DND-41 (cell line): ENCODE results near the gene MAP1A.

ENCODE experiments used
- ATAC-seq: fragments of 200-7000 bp; cut with Tn5 transposase; 3 replicates; pipeline ENCODE4 v1.9.1; 2021; ENCODE audit warnings: low read depth; ENCODE audit not compliant: insufficient read depth
- DNase-seq: peaks from one replicate; pipeline ENCODE4 v3.0.0-alpha.2; 2020
- H2AFZ ChIP-seq: 2 replicates; pipeline ENCODE4 v1.6.0; 2012; ENCODE audit warnings: low read depth, low read length
- H3K27ac ChIP-seq: 2 replicates; pipeline ENCODE4 v1.5.1; 2012; ENCODE audit warnings: low read length, inconsistent platforms
- H3K27me3 ChIP-seq: fragments of 200-600 bp; sonication (generic); 2 replicates; pipeline ENCODE4 v1.6.0; 2012; ENCODE audit warnings: low read length, mild to moderate bottlenecking, inconsistent platforms; ENCODE audit not compliant: insufficient read depth, poor library complexity
- H3K36me3 ChIP-seq: 2 replicates; pipeline ENCODE4 v1.5.1; 2012; ENCODE audit warnings: low read length, inconsistent platforms; ENCODE audit not compliant: insufficient read depth
- H3K4me1 ChIP-seq: 2 replicates; pipeline ENCODE4 v1.5.1; 2012; ENCODE audit warnings: mild to moderate bottlenecking, low read length; ENCODE audit not compliant: insufficient read depth
- H3K4me2 ChIP-seq: 2 replicates; pipeline ENCODE4 v1.6.0; 2012; ENCODE audit warnings: mild to moderate bottlenecking, moderate library complexity, low read length, inconsistent platforms; ENCODE audit not compliant: insufficient read depth
- H3K4me3 ChIP-seq, 2 experiments: fragments of 200-600 bp in 1 of 2; shearing (Covaris generic) in 1 of 2; 2 replicates each; pipeline ENCODE4 v1.5.1; 2012 to 2016; ENCODE audit warnings: inconsistent platforms in 2 of 2, low read length in 2 of 2, mild to moderate bottlenecking in 2 of 2, low read depth in 1 of 2, moderate library complexity in 1 of 2
- H3K79me2 ChIP-seq: 2 replicates; pipeline ENCODE4 v1.6.0; 2012; ENCODE audit warnings: low read length, inconsistent platforms; ENCODE audit not compliant: insufficient read depth
- H3K9ac ChIP-seq: 2 replicates; pipeline ENCODE4 v1.6.0; 2012; ENCODE audit warnings: low read depth, mild to moderate bottlenecking, inconsistent platforms, low read length, moderate library complexity
- H3K9me3 ChIP-seq: 2 replicates; pipeline ENCODE4 v1.5.1; 2012; ENCODE audit warnings: low read length, moderate library complexity, mild to moderate bottlenecking, inconsistent platforms; ENCODE audit not compliant: insufficient read depth, severe bottlenecking
- H4K20me1 ChIP-seq: 2 replicates; pipeline ENCODE4 v1.6.0; 2012; ENCODE audit warnings: low read length; ENCODE audit not compliant: insufficient read depth
- EZH2 ChIP-seq: IDR thresholded peaks from 3 replicates; pipeline ENCODE4 v1.6.1; 2012; ENCODE audit warnings: borderline replicate concordance, low read depth, mild to moderate bottlenecking, moderate library complexity, low read length, inconsistent platforms; ENCODE audit not compliant: severe bottlenecking
- TF ChIP-seq, protein P1 (sequence below): IDR thresholded peaks from 2 replicates; pipeline ENCODE4 v1.5.1; 2012; ENCODE audit warnings: borderline replicate concordance, low read length, moderate library complexity, mild to moderate bottlenecking; ENCODE audit not compliant: poor library complexity, severe bottlenecking; ENCODE audit errors: extremely low read depth

The MAP1A gene

DNA sequence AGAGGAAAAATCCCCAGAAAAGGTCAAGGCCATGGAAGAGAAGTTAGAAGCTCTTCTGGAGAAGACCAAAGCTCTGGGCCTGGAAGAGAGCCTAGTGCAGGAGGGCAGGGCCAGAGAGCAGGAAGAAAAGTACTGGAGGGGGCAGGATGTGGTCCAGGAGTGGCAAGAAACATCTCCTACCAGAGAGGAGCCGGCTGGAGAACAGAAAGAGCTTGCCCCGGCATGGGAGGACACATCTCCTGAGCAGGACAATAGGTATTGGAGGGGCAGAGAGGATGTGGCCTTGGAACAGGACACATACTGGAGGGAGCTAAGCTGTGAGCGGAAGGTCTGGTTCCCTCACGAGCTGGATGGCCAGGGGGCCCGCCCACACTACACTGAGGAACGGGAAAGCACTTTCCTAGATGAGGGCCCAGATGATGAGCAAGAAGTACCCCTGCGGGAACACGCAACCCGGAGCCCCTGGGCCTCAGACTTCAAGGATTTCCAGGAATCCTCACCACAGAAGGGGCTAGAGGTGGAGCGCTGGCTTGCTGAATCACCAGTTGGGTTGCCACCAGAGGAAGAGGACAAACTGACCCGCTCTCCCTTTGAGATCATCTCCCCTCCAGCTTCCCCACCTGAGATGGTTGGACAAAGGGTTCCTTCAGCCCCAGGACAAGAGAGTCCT, 9.0 kb downstream of the MAP1A start:
- H3K9me3 ChIP-seq: no peaks in the 10 kb centered on the region
- ATAC-seq (no peak), DNase-seq (no peak)
- H3K4me3 ChIP-seq: no peak overlapping the region
- H3K36me3 ChIP-seq: peaks cover 92% of the 10 kb centered on the region
- H4K20me1 ChIP-seq: peaks cover 57% of the 10 kb centered on the region; the same call in 1 of the 2 replicates
- H3K79me2 ChIP-seq: peaks cover 25% of the 10 kb centered on the region
- no peaks in the 10 kb centered on the region for H3K4me1 ChIP-seq
- H3K27me3 ChIP-seq: no peaks in the 10 kb centered on the region
- TF ChIP-seq EZH2: no peak
- TF ChIP-seq, protein P1, sequence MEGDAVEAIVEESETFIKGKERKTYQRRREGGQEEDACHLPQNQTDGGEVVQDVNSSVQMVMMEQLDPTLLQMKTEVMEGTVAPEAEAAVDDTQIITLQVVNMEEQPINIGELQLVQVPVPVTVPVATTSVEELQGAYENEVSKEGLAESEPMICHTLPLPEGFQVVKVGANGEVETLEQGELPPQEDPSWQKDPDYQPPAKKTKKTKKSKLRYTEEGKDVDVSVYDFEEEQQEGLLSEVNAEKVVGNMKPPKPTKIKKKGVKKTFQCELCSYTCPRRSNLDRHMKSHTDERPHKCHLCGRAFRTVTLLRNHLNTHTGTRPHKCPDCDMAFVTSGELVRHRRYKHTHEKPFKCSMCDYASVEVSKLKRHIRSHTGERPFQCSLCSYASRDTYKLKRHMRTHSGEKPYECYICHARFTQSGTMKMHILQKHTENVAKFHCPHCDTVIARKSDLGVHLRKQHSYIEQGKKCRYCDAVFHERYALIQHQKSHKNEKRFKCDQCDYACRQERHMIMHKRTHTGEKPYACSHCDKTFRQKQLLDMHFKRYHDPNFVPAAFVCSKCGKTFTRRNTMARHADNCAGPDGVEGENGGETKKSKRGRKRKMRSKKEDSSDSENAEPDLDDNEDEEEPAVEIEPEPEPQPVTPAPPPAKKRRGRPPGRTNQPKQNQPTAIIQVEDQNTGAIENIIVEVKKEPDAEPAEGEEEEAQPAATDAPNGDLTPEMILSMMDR: no peak
- H3K4me2 ChIP-seq: no peak overlapping the region
- no peak overlapping the region for H3K9ac ChIP-seq
- no peak overlapping the region for H3K27ac ChIP-seq
- H2AFZ ChIP-seq: no peak overlapping the region

DNA sequence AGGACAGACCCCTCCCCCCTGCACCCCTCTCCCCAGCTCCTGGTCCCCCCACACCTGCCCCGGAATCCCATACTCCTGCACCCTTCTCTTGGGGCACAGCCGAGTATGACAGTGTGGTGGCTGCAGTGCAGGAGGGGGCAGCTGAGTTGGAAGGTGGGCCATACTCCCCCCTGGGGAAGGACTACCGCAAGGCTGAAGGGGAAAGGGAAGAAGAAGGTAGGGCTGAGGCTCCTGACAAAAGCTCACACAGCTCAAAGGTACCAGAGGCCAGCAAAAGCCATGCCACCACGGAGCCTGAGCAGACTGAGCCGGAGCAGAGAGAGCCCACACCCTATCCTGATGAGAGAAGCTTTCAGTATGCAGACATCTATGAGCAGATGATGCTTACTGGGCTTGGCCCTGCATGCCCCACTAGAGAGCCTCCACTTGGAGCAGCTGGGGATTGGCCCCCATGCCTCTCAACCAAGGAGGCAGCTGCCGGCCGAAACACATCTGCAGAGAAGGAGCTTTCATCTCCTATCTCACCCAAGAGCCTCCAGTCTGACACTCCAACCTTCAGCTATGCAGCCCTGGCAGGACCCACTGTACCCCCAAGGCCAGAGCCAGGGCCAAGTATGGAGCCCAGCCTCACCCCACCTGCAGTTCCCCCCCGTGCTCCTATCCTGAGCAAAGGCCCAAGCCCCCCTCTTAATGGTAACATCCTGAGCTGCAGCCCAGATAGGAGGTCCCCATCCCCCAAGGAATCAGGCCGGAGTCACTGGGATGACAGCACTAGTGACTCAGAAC, 9.8 kb downstream of the MAP1A start:
- no peak; the same call in 2 of the 3 replicates for ATAC-seq
- no peaks in the 10 kb centered on the region for H3K4me1 ChIP-seq
- H3K9me3 ChIP-seq: no peaks in the 10 kb centered on the region
- H3K79me2 ChIP-seq: peaks cover 17% of the 10 kb centered on the region; the same call in 1 of the 2 replicates
- H4K20me1 ChIP-seq: peaks cover 49% of the 10 kb centered on the region; the same call in 1 of the 2 replicates
- no peak overlapping the region for H3K27ac ChIP-seq
- H3K4me2 ChIP-seq: no peak overlapping the region
- peaks cover 84% of the 10 kb centered on the region for H3K36me3 ChIP-seq
- H3K4me3 ChIP-seq: no peak overlapping the region
- no peak overlapping the region for H3K9ac ChIP-seq
- no peak overlapping the region for H2AFZ ChIP-seq
- no peaks in the 10 kb centered on the region for H3K27me3 ChIP-seq
- DNase-seq: no peak
- TF ChIP-seq, protein P1: no peak
- TF ChIP-seq EZH2: no peak

DNA sequence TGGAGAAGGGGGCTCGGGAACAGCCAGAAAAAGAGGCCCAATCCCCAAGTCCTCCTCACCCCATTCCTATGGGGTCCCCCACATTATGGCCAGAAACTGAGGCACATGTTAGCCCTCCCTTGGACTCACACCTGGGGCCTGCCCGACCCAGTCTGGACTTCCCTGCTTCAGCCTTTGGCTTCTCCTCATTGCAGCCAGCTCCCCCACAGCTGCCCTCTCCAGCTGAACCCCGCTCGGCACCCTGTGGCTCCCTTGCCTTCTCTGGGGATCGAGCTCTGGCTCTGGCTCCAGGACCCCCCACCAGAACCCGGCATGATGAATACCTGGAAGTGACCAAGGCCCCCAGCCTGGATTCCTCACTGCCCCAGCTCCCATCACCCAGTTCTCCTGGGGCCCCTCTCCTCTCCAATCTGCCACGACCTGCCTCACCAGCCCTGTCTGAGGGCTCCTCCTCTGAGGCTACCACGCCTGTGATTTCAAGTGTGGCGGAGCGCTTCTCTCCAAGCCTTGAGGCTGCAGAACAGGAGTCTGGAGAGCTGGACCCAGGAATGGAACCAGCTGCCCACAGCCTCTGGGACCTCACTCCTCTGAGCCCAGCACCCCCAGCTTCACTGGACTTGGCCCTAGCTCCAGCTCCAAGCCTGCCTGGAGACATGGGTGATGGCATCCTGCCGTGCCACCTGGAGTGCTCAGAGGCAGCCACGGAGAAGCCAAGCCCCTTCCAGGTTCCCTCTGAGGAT, 10.6 kb downstream of the MAP1A start:
- no peak overlapping the region for H3K4me3 ChIP-seq
- peaks cover 77% of the 10 kb centered on the region for H3K36me3 ChIP-seq
- no peaks in the 10 kb centered on the region for H3K27me3 ChIP-seq
- H4K20me1 ChIP-seq: peaks cover 44% of the 10 kb centered on the region; the same call in 1 of the 2 replicates
- H3K27ac ChIP-seq: no peak overlapping the region
- DNase-seq (no peak), ATAC-seq (no peak)
- no peak for TF ChIP-seq EZH2
- TF ChIP-seq, protein P1: no peak
- H3K9me3 ChIP-seq: no peaks in the 10 kb centered on the region
- H3K79me2 ChIP-seq: peaks cover 11% of the 10 kb centered on the region; the same call in 1 of the 2 replicates
- no peak overlapping the region for H2AFZ ChIP-seq
- H3K4me2 ChIP-seq: no peak overlapping the region
- no peak overlapping the region for H3K9ac ChIP-seq
- H3K4me1 ChIP-seq: no peaks in the 10 kb centered on the region
